Adrenal gland (tissue), 12 donors: ENCODE data around the gene TSC22D2. TPM values are rescaled to one million over a fixed set of nuclear protein-coding genes. Genes with fewer than 3 reads are reported as not detected.

Experiments used
- DNase-seq, 7 donors: peaks; one replicate each; pipeline ENCODE4 v3.0.0-alpha.2; 2019 to 2020
- H3K27ac ChIP-seq, 5 donors: fragments of 200-600 bp; sonication (generic) in 4 of 5; 1 replicate in 3 of 5; 2 replicates in 2 of 5; pipeline versions ENCODE4 v1.5.1 to v1.8.0; 2016 to 2020; ENCODE audit warnings: mild to moderate bottlenecking in 1 of 5
- H3K27me3 ChIP-seq: fragments of 200-600 bp; 2 replicates; pipeline ENCODE4 v1.8.0; 2021
- H3K36me3 ChIP-seq, 2 donors: fragments of 200-600 bp; replicated peaks in 1 of 2; 1 replicate in 1 of 2; 2 replicates in 1 of 2; pipeline versions ENCODE4 v1.5.1 to v1.8.0; 2018 to 2022
- H3K4me1 ChIP-seq, 2 donors: fragments of 200-600 bp; replicated peaks in 1 of 2; 1 replicate in 1 of 2; 2 replicates in 1 of 2; pipeline versions ENCODE4 v1.5.1 to v1.8.0; 2018 to 2021
- H3K4me3 ChIP-seq, 4 donors: fragments of 200-600 bp; sonication (generic) in 3 of 4; one replicate each; pipeline ENCODE4 v1.5.1; 2016 to 2018
- H3K9me3 ChIP-seq, 3 donors: fragments of 200-600 bp; sonication (generic) in 1 of 3; replicated peaks in 1 of 3; 1 replicate in 2 of 3; 2 replicates in 1 of 3; pipeline versions ENCODE4 v1.5.1 to v1.8.0; 2016 to 2021
- CTCF ChIP-seq, 6 experiments: fragments of 450-650 bp in 4 of 6; fragments of 200-600 bp in 2 of 6; sonication (generic) in 1 of 6; IDR thresholded peaks; 1 replicate in 5 of 6; 2 replicates in 1 of 6; pipeline versions ENCODE4 v1.5.1 to v1.8.0; 2016 to 2021; ENCODE audit warnings: antibody characterized with exemption in 6 of 6, mild to moderate bottlenecking in 2 of 6, moderate library complexity in 1 of 6
- POLR2A ChIP-seq, 2 donors: fragments of 450-650 bp; IDR thresholded peaks; one replicate each; pipeline ENCODE4 v1.6.1; 2017; ENCODE audit warnings: antibody characterized with exemption in 2 of 2, mild to moderate bottlenecking in 2 of 2, moderate library complexity in 1 of 2
- WGBS, 4 donors: extraction: QIAGEN DNeasy Blood & Tissue Kit in 2 of 4; methylation state at CpG; one replicate each; pipeline versions ENCODE4 v1.1.5 to v1.1.7; 2013 to 2017; 5-methylcytosine and 5-hydroxymethylcytosine counted together
- intact Hi-C, 2 donors: fragments of 100-400 bp; cut with DNase I; formaldehyde crosslinking; loops; one replicate each; pipeline versions ENCODE4 v1.14.1 to v1.15.0; 2022 to 2023
- polyA plus RNA-seq, 3 donors: library from polyadenylated mRNA; stranded (reverse); fragments of 200-250 nt in 2 of 3; fragments of 350-450 nt in 1 of 3; fragmentation: Illumina TruSeq in 1 of 3; extraction: RNeasy Lipid Tissue Mini Kit (QIAGEN cat#74804) in 1 of 3; gene quantifications; one replicate each; pipeline ENCODE4 v1.2.3, GENCODE V29; 2013 to 2014
- total RNA-seq, 9 donors: library from RNA; depleted of rRNA in 4 of 9; stranded (reverse); fragments of >200 nt in 4 of 9; fragments of 120-200 nt in 1 of 9; fragmentation: NEBNext Ultra II Directional in 1 of 9; extraction: Animal tissue kit (Norgen Biotek cat#: 25700) in 1 of 9; gene quantifications; one replicate each; pipeline versions ENCODE4 v1.1.0 to v1.2.4, GENCODE V29; 2013 to 2023
- donor health status: healthy with polysubstance abuse.
- donor health status: Bipolar disorder and iron deficiency.
- donor health status: DM: yes; HTN: yes; CAD: no.
- donor health status: DM: no; HTN: no; CAD: no.
- donor health status: DM: no; HTN: no; CAD: no.
- donor health status: DM: yes; HTN: yes; CAD: no.

The TSC22D2 gene
- total and polyA plus RNA-seq, 12 donors: 8.3 to 22.6 (median 17.6) TPM

DNA sequence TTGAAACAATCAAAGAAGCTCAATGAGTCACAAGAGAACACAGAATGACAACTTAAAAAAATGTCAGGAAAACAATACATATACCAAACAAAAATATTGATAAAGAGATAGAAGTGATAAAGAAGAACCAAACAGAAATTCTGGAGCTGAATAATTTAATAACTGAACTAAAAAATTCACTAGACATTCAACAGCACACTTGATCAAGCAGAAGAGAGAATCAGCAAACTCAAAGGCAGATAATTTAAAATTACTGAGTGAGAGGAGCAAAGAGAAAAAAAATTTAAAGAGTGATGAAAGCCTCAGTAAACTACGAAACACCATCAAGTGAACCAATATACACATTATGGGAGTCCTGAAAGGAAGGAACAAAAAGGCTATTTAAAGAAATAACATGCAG, 76.3 kb downstream of the TSC22D2 start:
- intact Hi-C loops: no loop called here
- Histone ChIP-seq H3K27me3 (no peaks in the 10 kb centered on the region), H3K4me3 (no peak overlapping the region), H3K9me3 (peaks cover 0 to 4% (median 0%) of the 10 kb centered on the region in 3 donors), H3K4me1 (no peaks in the 10 kb centered on the region), H3K36me3 (no peaks in the 10 kb centered on the region), H3K27ac (no peak overlapping the region)
- no peak for TF ChIP-seq CTCF (IDR thresholded peaks at IDR 0.05)
- no peak for TF ChIP-seq POLR2A (IDR thresholded peaks at IDR 0.05)
- DNase-seq: no peak
- 85 to 98% (median 94%) methylated on average over 1 of the region's 1 CpG for WGBS, 4 donors

DNA sequence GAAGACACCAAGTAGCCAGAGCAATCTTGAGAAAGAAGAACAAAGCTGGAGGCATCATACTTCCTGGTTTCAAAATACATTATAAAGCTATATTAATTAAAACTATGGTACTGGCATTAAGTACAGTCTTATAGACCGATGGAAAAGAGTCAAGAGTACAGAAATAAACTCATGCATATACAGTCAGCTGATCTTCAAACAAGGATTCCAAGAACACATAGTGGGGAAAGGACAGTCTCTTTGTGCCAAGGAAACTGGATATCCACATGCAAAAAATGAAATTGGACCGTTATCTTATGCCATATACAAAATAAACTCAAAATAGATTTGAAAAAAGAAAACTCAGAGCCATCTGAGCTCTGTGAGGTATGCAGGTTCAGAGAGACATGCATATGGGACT, 80.8 kb downstream of the TSC22D2 start:
- no peak for DNase-seq
- H3K9me3 ChIP-seq: peaks cover 0 to 4% (median 0%) of the 10 kb centered on the region in 3 donors
- H3K4me3 ChIP-seq: no peak overlapping the region
- no peaks in the 10 kb centered on the region for H3K4me1 ChIP-seq
- intact Hi-C loops: no loop called here
- 88 to 95% (median 92%) methylated on average over 2 of the region's 2 CpGs for WGBS, 4 donors
- no peak overlapping the region for H3K27ac ChIP-seq
- H3K36me3 ChIP-seq: no peaks in the 10 kb centered on the region
- H3K27me3 ChIP-seq: no peaks in the 10 kb centered on the region
- no peak for TF ChIP-seq POLR2A (IDR thresholded peaks at IDR 0.05)
- no peak for TF ChIP-seq CTCF (IDR thresholded peaks at IDR 0.05)

DNA sequence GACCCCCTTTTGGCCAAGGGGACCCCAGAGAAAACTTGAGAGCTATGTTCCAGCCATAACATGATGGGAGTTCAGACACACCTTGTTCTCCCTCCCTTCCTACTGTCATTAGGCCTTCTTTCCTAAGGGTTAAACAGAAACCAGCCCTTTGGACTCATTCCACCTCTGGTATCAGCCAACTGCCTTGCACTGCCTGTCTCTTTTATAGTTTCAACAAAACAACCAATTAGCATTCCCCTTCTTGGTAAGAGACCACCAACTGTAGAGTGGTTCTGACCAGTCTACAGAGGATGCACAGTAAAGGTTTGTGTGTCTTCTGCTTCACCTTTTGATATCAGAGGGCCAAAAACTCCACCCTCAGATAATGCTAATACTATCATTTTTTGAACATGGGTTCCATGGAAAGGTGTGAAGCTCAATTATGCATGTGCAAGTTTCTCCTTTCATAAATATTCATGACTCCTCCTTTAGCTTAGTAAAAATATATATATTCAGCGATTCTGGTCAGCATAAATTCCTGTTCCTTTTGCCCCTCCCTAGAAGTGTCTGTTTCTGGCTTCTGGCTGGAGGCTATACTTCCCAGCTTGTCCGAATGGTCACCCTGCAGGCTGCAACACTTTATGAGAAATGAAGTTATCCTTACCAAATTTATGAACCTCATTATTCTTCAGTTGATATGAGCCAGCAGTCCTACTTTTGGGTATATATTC, 82.3 kb downstream of the TSC22D2 start:
- no peaks in the 10 kb centered on the region for H3K4me1 ChIP-seq
- DNase-seq: no peak
- H3K27me3 ChIP-seq: no peaks in the 10 kb centered on the region
- no peak overlapping the region for H3K27ac ChIP-seq
- whole genome bisulfite sequencing, 4 donors: 92 to 100% (median 98%) methylated on average over 2 of the region's 2 CpGs
- intact Hi-C loops: loop anchor here (10.0 kb wide), 2 partner anchors 76 to 266 kb away; no protein-coding TSS in a partner anchor
- H3K36me3 ChIP-seq: no peaks in the 10 kb centered on the region
- TF ChIP-seq CTCF (IDR thresholded peaks at IDR 0.05) (no peak), POLR2A (IDR thresholded peaks at IDR 0.05) (no peak)
- peaks cover 0 to 4% (median 0%) of the 10 kb centered on the region in 3 donors for H3K9me3 ChIP-seq
- no peak overlapping the region for H3K4me3 ChIP-seq

- Histone ChIP-seq H3K27me3 (no peaks in the 10 kb centered on the region), H3K4me1 (no peaks in the 10 kb centered on the region), H3K36me3 (no peaks in the 10 kb centered on the region), H3K27ac (no peak overlapping the region), H3K4me3 (no peak overlapping the region), H3K9me3 (no peaks in the 10 kb centered on the region)
- no peak for TF ChIP-seq POLR2A (IDR thresholded peaks at IDR 0.05)
- no peak for TF ChIP-seq CTCF (IDR thresholded peaks at IDR 0.05)
- no peak for DNase-seq
- 84 to 92% (median 86%) methylated on average over 5 of the region's 5 CpGs for WGBS, 4 donors
- intact Hi-C loops: loop anchor here (10.0 kb wide), 2 partner anchors 80 to 270 kb away; no protein-coding TSS in a partner anchor
These were observed 86.4 kb downstream of the TSC22D2 start for GRCh38 chr3:150494411-150494977.
